C4-2B (cell line): Measurements from ENCODE around the gene LBX2.

Experiments
- ZFX ChIP-seq: fragments of 450-650 bp; IDR thresholded peaks from 2 replicates; pipeline ENCODE4 v1.6.1; 2017
- TF ChIP-seq, protein P1 (sequence below): fragments of 450-650 bp; conservative IDR thresholded peaks from 2 replicates; pipeline ENCODE4 v1.5.1; 2017; ENCODE audit warnings: mild to moderate bottlenecking

DNA sequence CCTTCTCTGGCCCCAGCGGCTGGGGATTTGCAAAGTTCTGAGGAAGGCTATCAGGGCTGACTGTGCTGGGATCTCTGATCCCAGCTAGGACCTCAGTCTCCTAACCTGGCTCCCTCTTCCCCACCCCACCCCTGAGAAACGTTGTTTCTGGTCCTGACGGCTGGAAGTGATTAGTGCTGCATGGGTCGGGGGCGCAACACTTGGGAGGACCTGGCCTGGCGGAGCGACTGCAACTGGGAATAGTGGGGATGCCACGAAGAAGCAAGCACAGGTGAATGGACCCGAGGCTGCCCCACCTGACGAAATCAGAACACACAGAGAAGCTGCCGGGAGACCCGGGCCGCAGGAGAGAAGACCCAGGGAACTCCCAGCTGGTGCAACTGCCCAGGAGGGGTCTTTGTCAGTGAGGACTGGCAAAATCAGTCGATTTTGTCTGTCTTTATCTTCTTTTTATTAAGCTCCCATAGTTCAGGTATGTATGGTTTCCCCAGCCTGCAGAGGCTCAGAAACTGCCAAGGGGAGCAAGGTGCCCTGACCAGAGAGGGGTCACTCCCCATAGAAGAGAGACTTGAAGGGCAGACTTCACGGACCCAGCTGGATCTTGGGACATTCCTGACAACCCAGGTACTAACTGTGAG is 656 bp upstream of the LBX2 start:
- TF ChIP-seq, protein P1, sequence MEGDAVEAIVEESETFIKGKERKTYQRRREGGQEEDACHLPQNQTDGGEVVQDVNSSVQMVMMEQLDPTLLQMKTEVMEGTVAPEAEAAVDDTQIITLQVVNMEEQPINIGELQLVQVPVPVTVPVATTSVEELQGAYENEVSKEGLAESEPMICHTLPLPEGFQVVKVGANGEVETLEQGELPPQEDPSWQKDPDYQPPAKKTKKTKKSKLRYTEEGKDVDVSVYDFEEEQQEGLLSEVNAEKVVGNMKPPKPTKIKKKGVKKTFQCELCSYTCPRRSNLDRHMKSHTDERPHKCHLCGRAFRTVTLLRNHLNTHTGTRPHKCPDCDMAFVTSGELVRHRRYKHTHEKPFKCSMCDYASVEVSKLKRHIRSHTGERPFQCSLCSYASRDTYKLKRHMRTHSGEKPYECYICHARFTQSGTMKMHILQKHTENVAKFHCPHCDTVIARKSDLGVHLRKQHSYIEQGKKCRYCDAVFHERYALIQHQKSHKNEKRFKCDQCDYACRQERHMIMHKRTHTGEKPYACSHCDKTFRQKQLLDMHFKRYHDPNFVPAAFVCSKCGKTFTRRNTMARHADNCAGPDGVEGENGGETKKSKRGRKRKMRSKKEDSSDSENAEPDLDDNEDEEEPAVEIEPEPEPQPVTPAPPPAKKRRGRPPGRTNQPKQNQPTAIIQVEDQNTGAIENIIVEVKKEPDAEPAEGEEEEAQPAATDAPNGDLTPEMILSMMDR = no peak
- no peak for TF ChIP-seq ZFX
